Liver (tissue), 9 donors: ENCODE results near the gene ZC3H18. TPM values are rescaled to one million over a fixed set of nuclear protein-coding genes. Genes with fewer than 3 reads are reported as not detected.
A peak's percentile ranks its signal among the peaks of the same experiment; 100 is the strongest.

Experiments
- DNase-seq: peaks from one replicate; pipeline ENCODE4 v3.0.0-alpha.2; 2017; ENCODE audit warnings: low spot score
- H3K27ac ChIP-seq, 2 donors: one replicate each; pipeline ENCODE4 v1.7.0; 2013; ENCODE audit warnings: inconsistent platforms in 2 of 2, low read length in 2 of 2, control low read depth in 1 of 2, low read depth in 1 of 2, mild to moderate bottlenecking in 1 of 2
- H3K27me3 ChIP-seq, 4 donors: one replicate each; pipeline versions ENCODE4 v1.6.1 to v1.7.0; 2013; ENCODE audit warnings: low read length in 3 of 4, inconsistent platforms in 1 of 4, mild to moderate bottlenecking in 1 of 4, moderate library complexity in 1 of 4; ENCODE audit not compliant: control insufficient read depth in 4 of 4, insufficient read depth in 4 of 4
- H3K36me3 ChIP-seq, 4 donors: one replicate each; pipeline versions ENCODE4 v1.6.1 to v1.7.0; 2013; ENCODE audit warnings: low read length in 3 of 4, mild to moderate bottlenecking in 3 of 4, low read depth in 1 of 4, moderate library complexity in 1 of 4; ENCODE audit not compliant: control insufficient read depth in 4 of 4, insufficient read depth in 3 of 4
- H3K4me1 ChIP-seq, 4 donors: one replicate each; pipeline versions ENCODE4 v1.6.1 to v1.7.0; 2013; ENCODE audit warnings: low read length in 3 of 4, mild to moderate bottlenecking in 3 of 4, moderate library complexity in 1 of 4; ENCODE audit not compliant: control insufficient read depth in 4 of 4, insufficient read depth in 4 of 4
- H3K4me3 ChIP-seq, 3 donors: one replicate each; pipeline versions ENCODE4 v1.6.1 to v1.7.0; 2013; ENCODE audit warnings: low read length in 3 of 3, control low read depth in 1 of 3, low read depth in 1 of 3, mild to moderate bottlenecking in 1 of 3
- H3K9ac ChIP-seq, 2 donors: one replicate each; pipeline ENCODE4 v1.7.0; 2013; ENCODE audit warnings: low read length in 2 of 2, mild to moderate bottlenecking in 2 of 2, moderate library complexity in 2 of 2, control low read depth in 1 of 2, low read depth in 1 of 2
- H3K9me3 ChIP-seq, 4 donors: one replicate each; pipeline versions ENCODE4 v1.6.1 to v1.7.0; 2013; ENCODE audit warnings: low read length in 3 of 4; ENCODE audit not compliant: control insufficient read depth in 4 of 4
- ATF3 ChIP-seq: IDR thresholded peaks from 2 replicates; pipeline ENCODE4 v1.6.1; 2016; ENCODE audit warnings: antibody characterized with exemption
- EGR1 ChIP-seq, 2 donors: IDR thresholded peaks; 2 replicates each; pipeline ENCODE4 v1.6.1; 2016 to 2018; ENCODE audit warnings: antibody characterized with exemption in 2 of 2, low read depth in 2 of 2
- FOXA1 ChIP-seq: IDR thresholded peaks from 2 replicates; pipeline ENCODE4 v1.6.1; 2016; ENCODE audit warnings: antibody characterized with exemption
- FOXA2 ChIP-seq: IDR thresholded peaks from 2 replicates; pipeline ENCODE4 v1.6.1; 2016; ENCODE audit warnings: antibody characterized with exemption
- HNF4G ChIP-seq: IDR thresholded peaks from 2 replicates; pipeline ENCODE4 v1.6.1; 2016; ENCODE audit warnings: antibody characterized with exemption
- JUND ChIP-seq, 2 donors: IDR thresholded peaks; 2 replicates each; pipeline ENCODE4 v1.6.1; 2016; ENCODE audit warnings: antibody characterized with exemption in 2 of 2
- RAD21 ChIP-seq, 2 donors: IDR thresholded peaks; 2 replicates each; pipeline ENCODE4 v1.6.1; 2016; ENCODE audit warnings: antibody characterized with exemption in 2 of 2, mild to moderate bottlenecking in 2 of 2
- RXRA ChIP-seq, 2 donors: IDR thresholded peaks; 2 replicates each; pipeline ENCODE4 v1.6.1; 2017 to 2018; ENCODE audit warnings: antibody characterized with exemption in 2 of 2, mild to moderate bottlenecking in 1 of 2
- SP1 ChIP-seq: IDR thresholded peaks from 2 replicates; pipeline ENCODE4 v1.6.1; 2018; ENCODE audit warnings: antibody characterized with exemption, mild to moderate bottlenecking
- YY1 ChIP-seq: IDR thresholded peaks from 2 replicates; pipeline ENCODE4 v1.6.1; 2016; ENCODE audit warnings: antibody characterized with exemption, mild to moderate bottlenecking
- ZBTB33 ChIP-seq: IDR thresholded peaks from 2 replicates; pipeline ENCODE4 v1.6.1; 2016; ENCODE audit warnings: antibody characterized with exemption
- WGBS: extraction: QIAGEN DNeasy Blood & Tissue Kit; methylation state at CpG from one replicate; pipeline ENCODE4 v1.1.7; 2013; 5-methylcytosine and 5-hydroxymethylcytosine counted together
- polyA plus RNA-seq, 2 donors: library from polyadenylated mRNA; stranded (reverse) in 1 of 2; unstranded in 1 of 2; fragments of 200-250 nt in 1 of 2; fragments of >200 nt in 1 of 2; fragmentation: Nextera tagmentation in 1 of 2; extraction: Ambion mirVana in 1 of 2; gene quantifications; one replicate each; pipeline versions ENCODE4 v1.2.1 to v1.2.3, GENCODE V29; 2013 to 2015
- total RNA-seq, 2 donors: library from RNA; depleted of rRNA; stranded (reverse); fragments of >200 nt; gene quantifications; one replicate each; pipeline ENCODE4 v1.2.3, GENCODE V29; 2014
- TF ChIP-seq, protein P1 (sequence below): IDR thresholded peaks from 2 replicates; pipeline ENCODE4 v1.6.1; 2016; ENCODE audit warnings: antibody characterized with exemption, mild to moderate bottlenecking
- TF ChIP-seq, protein P2 (sequence below): IDR thresholded peaks from 2 replicates; pipeline ENCODE4 v1.6.1; 2016; ENCODE audit warnings: antibody characterized with exemption
- TF ChIP-seq, protein P3 (sequence below): fragments of 150-350 bp; IDR thresholded peaks from 2 replicates; pipeline ENCODE4 v1.5.1; 2017; ENCODE audit warnings: improper control_type of control experiment, low read depth, low read length; ENCODE audit not compliant: missing input control
- donor health status: healthy.
- donor health status: healthy.
- donor health status: healthy.
- donor health status: healthy.
- donor health status: healthy.

ZC3H18 gene
- total and polyA plus RNA-seq, 4 donors = 10.2 to 10.9 (median 10.5) TPM

DNA sequence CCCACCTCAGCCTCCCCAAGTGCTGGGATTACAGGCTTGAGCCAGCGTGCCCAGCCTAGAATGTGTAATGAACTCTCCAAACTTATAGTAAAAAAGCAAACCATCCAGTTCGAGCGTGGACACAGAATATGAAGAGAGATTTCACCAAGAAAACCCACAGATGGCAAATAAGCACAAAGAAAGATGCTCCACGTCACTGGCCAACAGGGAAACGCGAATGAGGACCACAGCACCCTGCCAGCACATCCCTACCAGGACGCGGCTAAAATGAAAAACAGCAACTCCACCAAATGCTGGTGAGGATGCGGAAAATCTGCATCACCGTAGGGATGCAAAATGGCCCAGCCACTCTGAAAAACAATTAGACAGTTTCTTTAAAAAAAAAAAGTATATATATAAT, 91.3 kb downstream of the ZC3H18 start (continued):
- TF ChIP-seq, protein P1, sequence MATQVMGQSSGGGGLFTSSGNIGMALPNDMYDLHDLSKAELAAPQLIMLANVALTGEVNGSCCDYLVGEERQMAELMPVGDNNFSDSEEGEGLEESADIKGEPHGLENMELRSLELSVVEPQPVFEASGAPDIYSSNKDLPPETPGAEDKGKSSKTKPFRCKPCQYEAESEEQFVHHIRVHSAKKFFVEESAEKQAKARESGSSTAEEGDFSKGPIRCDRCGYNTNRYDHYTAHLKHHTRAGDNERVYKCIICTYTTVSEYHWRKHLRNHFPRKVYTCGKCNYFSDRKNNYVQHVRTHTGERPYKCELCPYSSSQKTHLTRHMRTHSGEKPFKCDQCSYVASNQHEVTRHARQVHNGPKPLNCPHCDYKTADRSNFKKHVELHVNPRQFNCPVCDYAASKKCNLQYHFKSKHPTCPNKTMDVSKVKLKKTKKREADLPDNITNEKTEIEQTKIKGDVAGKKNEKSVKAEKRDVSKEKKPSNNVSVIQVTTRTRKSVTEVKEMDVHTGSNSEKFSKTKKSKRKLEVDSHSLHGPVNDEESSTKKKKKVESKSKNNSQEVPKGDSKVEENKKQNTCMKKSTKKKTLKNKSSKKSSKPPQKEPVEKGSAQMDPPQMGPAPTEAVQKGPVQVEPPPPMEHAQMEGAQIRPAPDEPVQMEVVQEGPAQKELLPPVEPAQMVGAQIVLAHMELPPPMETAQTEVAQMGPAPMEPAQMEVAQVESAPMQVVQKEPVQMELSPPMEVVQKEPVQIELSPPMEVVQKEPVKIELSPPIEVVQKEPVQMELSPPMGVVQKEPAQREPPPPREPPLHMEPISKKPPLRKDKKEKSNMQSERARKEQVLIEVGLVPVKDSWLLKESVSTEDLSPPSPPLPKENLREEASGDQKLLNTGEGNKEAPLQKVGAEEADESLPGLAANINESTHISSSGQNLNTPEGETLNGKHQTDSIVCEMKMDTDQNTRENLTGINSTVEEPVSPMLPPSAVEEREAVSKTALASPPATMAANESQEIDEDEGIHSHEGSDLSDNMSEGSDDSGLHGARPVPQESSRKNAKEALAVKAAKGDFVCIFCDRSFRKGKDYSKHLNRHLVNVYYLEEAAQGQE = no peak
- TF ChIP-seq, protein P2, sequence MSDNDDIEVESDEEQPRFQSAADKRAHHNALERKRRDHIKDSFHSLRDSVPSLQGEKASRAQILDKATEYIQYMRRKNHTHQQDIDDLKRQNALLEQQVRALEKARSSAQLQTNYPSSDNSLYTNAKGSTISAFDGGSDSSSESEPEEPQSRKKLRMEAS = no peak
- TF ChIP-seq FOXA2 = no peak
- no peak for TF ChIP-seq ZBTB33

- peak overlapping the region; percentile 96 to 97 for H3K27ac ChIP-seq
- H3K9ac ChIP-seq = peak overlapping the region; percentile 53 to 57
- peak overlapping the region; percentile 79 to 88 (median 80) for H3K4me3 ChIP-seq
- WGBS = 2% methylated on average over 49 of the region's 49 CpGs
- no peaks in the 10 kb centered on the region for H3K27me3 ChIP-seq
- no peak for DNase-seq
- peaks cover 0 to 5% (median 1%) of the 10 kb centered on the region in 4 donors for H3K36me3 ChIP-seq
- no peaks in the 10 kb centered on the region for H3K9me3 ChIP-seq
- TF ChIP-seq, protein P3, sequence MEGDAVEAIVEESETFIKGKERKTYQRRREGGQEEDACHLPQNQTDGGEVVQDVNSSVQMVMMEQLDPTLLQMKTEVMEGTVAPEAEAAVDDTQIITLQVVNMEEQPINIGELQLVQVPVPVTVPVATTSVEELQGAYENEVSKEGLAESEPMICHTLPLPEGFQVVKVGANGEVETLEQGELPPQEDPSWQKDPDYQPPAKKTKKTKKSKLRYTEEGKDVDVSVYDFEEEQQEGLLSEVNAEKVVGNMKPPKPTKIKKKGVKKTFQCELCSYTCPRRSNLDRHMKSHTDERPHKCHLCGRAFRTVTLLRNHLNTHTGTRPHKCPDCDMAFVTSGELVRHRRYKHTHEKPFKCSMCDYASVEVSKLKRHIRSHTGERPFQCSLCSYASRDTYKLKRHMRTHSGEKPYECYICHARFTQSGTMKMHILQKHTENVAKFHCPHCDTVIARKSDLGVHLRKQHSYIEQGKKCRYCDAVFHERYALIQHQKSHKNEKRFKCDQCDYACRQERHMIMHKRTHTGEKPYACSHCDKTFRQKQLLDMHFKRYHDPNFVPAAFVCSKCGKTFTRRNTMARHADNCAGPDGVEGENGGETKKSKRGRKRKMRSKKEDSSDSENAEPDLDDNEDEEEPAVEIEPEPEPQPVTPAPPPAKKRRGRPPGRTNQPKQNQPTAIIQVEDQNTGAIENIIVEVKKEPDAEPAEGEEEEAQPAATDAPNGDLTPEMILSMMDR = no peak
- H3K4me1 ChIP-seq = peaks cover 8 to 38% (median 26%) of the 10 kb centered on the region in 4 donors
Measured at GRCh38 chr16:88662222-88662842, 92.1 kb downstream of the ZC3H18 start.

- H3K9ac ChIP-seq = peak within 1 kb of the TSS; percentile 57 to 92
- WGBS = under 1% methylated on average over 88 of the region's 88 CpGs
- H3K9me3 ChIP-seq = no peaks in the 10 kb centered on the region
- H3K36me3 ChIP-seq = peaks cover 0 to 5% (median under 1%) of the 10 kb centered on the region in 4 donors
- peak within 1 kb of the TSS; percentile 80 to 88 (median 85) for H3K4me3 ChIP-seq
- peak within 1 kb of the TSS; percentile 96 to 97 for H3K27ac ChIP-seq
- peak; percentile 95 for DNase-seq
- peaks cover 8 to 38% (median 26%) of the 10 kb centered on the region in 4 donors for H3K4me1 ChIP-seq
- no peaks in the 10 kb centered on the region for H3K27me3 ChIP-seq
- TF ChIP-seq, protein P1 = peak; percentile 84
- TF ChIP-seq YY1 (peak; percentile 93), SP1 (peak; percentile 91), ATF3 (no peak), ZBTB33 (no peak), FOXA1 (no peak), EGR1 (IDR thresholded peaks at IDR 0.05; ENCODE audit: low read depth in 2 of 2) (no peak), HNF4G (no peak), RAD21 (IDR thresholded peaks at IDR 0.05) (no peak), JUND (IDR thresholded peaks at IDR 0.05) (no peak), RXRA (IDR thresholded peaks at IDR 0.05) (peak; percentile 85 to 93)
Measured at GRCh38 chr16:88662843-88663606, 92.8 kb downstream of the ZC3H18 start, which contains the start of gene MVD. Gene MVD (minus strand): TSS chr16:88663091. CDS start chr16:88663080, 11 bp downstream.
